ENCODE measurements around the gene DAB1.

The DAB1 gene

DNA sequence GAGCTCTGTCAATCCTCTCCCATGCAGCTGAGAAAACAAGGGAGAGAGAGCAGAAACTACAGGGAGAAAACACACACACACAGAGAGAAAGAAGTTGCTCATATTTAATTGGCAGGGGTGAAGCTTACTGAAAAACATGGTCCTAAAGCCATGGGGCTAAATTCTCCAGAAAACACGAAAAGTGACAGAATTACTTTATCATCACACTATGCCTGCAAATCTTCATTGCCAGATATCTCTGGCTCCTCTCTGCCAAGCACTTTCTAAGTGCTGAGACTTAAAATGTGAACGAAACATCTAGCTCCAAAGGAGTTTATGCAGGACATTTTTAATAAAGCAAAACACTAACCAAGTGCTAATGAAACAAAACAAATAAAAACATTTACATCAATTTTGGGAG lies 134.1 kb downstream of the DAB1 start:
- no peaks in the 10 kb centered on the region for H3K36me3 ChIP-seq (ENCODE audit: control insufficient read depth, low read depth, low read length)
- no peak overlapping the region for H3K27ac ChIP-seq (ENCODE audit: low read length)
- no peaks in the 10 kb centered on the region for H3K9me3 ChIP-seq (ENCODE audit: control insufficient read depth, low read depth, low read length)
- H3K9ac ChIP-seq (ENCODE audit: low read length): no peak overlapping the region
- no peaks in the 10 kb centered on the region for H3K4me1 ChIP-seq (ENCODE audit: control insufficient read depth, low read depth, low read length)
- H3K4me3 ChIP-seq (ENCODE audit: low read length): no peak overlapping the region
- H3K27me3 ChIP-seq (ENCODE audit: control insufficient read depth, insufficient read depth, low read length): no peaks in the 10 kb centered on the region

DNA sequence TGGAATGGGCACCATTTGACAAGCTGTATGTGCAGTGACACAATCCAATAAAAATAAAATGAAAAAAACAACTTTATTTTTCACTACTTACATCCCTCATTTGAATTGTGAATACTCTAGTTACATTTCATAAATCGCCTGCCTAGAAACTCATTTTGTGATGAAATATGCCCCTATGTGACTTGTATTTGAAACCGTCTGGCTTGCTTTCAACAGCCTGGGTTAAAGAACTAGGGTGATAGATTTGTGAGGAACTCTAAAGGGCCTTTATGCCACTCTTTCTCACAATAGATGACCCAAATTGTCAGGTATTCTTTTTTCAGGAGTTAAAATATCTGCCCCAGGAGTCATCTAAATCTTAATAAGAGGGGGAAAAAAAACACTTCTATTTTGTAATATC lies 137.9 kb downstream of the DAB1 start:
- Histone ChIP-seq H3K36me3 (ENCODE audit: control insufficient read depth, low read depth, low read length) (no peaks in the 10 kb centered on the region), H3K9me3 (ENCODE audit: control insufficient read depth, low read depth, low read length) (no peaks in the 10 kb centered on the region), H3K27ac (ENCODE audit: low read length) (no peak overlapping the region), H3K9ac (ENCODE audit: low read length) (no peak overlapping the region), H3K4me1 (ENCODE audit: control insufficient read depth, low read depth, low read length) (no peaks in the 10 kb centered on the region), H3K27me3 (ENCODE audit: control insufficient read depth, insufficient read depth, low read length) (no peaks in the 10 kb centered on the region), H3K4me3 (ENCODE audit: low read length) (no peak overlapping the region)

DNA sequence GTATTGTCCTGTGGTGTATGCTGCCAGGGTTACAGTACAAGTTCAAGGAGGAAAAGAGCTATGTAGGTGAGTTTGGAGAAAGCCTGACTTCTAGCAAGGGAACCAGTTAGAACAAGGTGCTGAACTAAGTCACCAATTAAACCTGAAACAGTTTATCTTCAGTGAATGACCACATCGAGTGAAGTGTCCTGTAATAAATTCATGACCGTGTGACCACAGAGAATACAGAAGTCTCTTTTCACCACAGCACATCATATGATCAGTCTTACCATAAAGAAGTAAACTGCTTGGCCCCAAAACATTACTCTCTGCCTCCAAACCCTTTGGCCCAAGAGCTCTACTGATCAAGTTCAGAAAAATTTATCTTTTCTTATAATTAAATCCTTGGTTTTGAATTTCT lies 141.4 kb downstream of the DAB1 start:
- Histone ChIP-seq H3K27me3 (ENCODE audit: control insufficient read depth, insufficient read depth, low read length) (no peaks in the 10 kb centered on the region), H3K36me3 (ENCODE audit: control insufficient read depth, low read depth, low read length) (no peaks in the 10 kb centered on the region), H3K9ac (ENCODE audit: low read length) (no peak overlapping the region), H3K4me3 (ENCODE audit: low read length) (no peak overlapping the region), H3K27ac (ENCODE audit: low read length) (no peak overlapping the region), H3K4me1 (ENCODE audit: control insufficient read depth, low read depth, low read length) (no peaks in the 10 kb centered on the region), H3K9me3 (ENCODE audit: control insufficient read depth, low read depth, low read length) (no peaks in the 10 kb centered on the region)

DNA sequence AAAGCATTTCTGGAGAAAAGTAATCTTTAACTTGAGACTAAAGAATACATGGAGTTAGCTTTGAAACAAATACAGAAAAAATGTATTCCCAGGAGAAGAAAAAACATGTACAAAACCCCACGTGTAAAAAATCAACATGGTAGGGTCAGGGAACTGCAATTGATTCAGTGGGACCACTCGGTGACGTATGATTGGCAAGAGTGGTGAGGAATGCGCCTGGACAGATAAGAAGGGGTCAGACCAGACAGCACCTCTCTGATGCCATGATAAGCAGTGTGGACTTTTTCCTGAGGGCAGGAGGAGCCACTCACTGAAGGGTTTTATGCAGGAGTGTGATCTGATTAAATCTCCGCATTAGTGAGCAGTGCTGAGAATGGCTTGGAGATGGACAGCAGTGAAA lies 142.5 kb downstream of the DAB1 start:
- H3K4me1 ChIP-seq (ENCODE audit: control insufficient read depth, low read depth, low read length): no peaks in the 10 kb centered on the region
- no peaks in the 10 kb centered on the region for H3K27me3 ChIP-seq (ENCODE audit: control insufficient read depth, insufficient read depth, low read length)
- H3K36me3 ChIP-seq (ENCODE audit: control insufficient read depth, low read depth, low read length): no peaks in the 10 kb centered on the region
- H3K4me3 ChIP-seq (ENCODE audit: low read length): no peak overlapping the region
- no peak overlapping the region for H3K9ac ChIP-seq (ENCODE audit: low read length)
- H3K27ac ChIP-seq (ENCODE audit: low read length): no peak overlapping the region
- H3K9me3 ChIP-seq (ENCODE audit: control insufficient read depth, low read depth, low read length): no peaks in the 10 kb centered on the region

DNA sequence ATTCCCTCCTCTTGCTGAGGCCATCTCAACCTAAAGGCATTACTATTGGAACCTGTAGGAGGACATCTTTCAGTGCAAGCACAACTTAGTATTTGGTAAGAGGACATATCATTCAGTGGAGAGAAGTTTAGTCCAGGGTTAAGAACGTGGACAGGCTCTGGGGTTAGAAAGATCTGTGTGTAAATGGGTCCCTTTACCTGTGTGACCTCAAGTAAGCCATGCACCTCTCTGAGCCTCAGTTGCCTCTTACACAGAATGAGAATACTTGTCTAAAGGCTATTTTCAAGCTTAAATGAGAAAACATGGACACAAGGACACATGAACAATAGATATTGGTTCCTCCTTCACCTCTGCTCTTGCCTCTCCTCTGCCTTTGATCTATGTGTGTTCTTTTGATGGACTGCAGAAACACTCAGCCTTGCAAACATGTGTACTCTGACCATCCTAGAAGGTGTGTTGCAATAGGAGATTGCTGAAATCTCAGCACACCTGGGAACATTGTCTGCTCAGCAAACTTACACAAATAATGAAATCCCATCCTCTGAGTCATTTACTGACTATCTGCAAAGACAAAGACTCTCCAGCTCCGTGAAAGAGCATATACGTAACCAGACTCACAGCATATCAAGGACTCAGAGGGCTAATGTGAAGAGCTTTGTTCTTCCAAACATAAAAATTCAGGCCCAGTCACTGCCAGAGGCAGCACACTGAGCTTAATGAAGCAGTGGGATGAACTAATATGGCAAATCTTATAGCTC lies 143.8 kb downstream of the DAB1 start:
- Histone ChIP-seq H3K4me1 (ENCODE audit: control insufficient read depth, low read depth, low read length) (no peaks in the 10 kb centered on the region), H3K4me3 (ENCODE audit: low read length) (no peak overlapping the region), H3K9me3 (ENCODE audit: control insufficient read depth, low read depth, low read length) (no peaks in the 10 kb centered on the region), H3K27me3 (ENCODE audit: control insufficient read depth, insufficient read depth, low read length) (no peaks in the 10 kb centered on the region), H3K36me3 (ENCODE audit: control insufficient read depth, low read depth, low read length) (no peaks in the 10 kb centered on the region), H3K27ac (ENCODE audit: low read length) (no peak overlapping the region), H3K9ac (ENCODE audit: low read length) (no peak overlapping the region)

DNA sequence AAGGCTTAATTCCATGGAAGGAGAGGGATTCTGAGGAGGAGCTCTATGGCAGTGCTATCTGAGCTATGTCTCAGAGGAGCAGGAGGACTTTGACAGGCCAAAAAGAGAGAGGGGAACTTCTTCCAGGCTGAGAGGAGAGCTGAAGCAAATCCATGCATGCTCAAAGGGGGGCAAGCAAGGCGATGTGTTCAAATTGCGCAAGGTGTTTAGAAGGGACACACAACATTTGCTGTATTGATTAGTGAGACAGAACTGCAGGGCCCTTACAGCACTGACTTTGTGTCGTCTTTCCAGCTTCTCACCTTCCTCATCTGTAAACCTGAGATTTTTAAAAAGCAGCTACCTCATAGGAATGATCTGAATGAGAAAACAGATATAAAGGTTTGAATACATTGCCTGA lies 145.3 kb downstream of the DAB1 start:
- Histone ChIP-seq H3K4me3 (ENCODE audit: low read length) (no peak overlapping the region), H3K27me3 (ENCODE audit: control insufficient read depth, insufficient read depth, low read length) (no peaks in the 10 kb centered on the region), H3K36me3 (ENCODE audit: control insufficient read depth, low read depth, low read length) (no peaks in the 10 kb centered on the region), H3K27ac (ENCODE audit: low read length) (no peak overlapping the region), H3K9ac (ENCODE audit: low read length) (no peak overlapping the region), H3K4me1 (ENCODE audit: control insufficient read depth, low read depth, low read length) (no peaks in the 10 kb centered on the region), H3K9me3 (ENCODE audit: control insufficient read depth, low read depth, low read length) (no peaks in the 10 kb centered on the region)

DNA sequence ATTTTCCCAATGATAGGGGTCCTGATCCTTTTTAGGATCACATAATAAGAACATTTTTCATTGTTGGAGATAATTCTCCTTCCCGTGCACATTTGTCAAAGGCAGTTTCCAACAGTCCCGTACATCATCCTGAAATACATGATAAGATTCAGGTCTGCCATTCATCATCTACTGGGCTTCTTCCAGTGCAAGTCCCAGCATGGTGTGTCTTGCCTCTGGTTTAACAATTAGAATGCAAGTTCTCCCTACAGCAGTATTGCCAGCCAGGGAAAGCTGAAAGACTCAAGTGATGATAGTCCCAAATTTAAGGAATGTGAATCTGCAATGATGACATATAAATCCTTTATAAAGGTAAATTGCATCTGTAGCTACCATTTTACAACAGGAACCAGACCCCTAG lies 146.2 kb downstream of the DAB1 start:
- H3K27ac ChIP-seq (ENCODE audit: low read length): no peak overlapping the region

DNA sequence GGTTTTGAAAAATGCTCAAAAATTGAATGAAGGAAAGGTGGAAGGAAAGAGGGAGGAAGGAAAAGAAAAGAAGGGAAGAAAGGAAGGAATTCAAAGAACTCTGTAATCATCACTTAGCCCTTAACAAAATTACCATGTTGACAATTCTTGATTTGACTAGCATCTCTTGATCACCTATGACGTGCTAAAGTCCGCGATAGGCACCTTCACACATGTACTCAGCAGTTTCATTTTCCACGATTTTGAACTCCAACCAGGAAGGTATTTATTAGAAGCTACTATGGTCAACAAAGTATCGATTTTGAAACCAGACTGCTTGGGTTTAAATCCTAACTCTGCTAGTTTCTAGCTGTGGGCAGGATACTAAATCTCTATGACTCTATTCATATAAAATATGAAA lies 146.9 kb downstream of the DAB1 start:
- no peaks in the 10 kb centered on the region for H3K9me3 ChIP-seq (ENCODE audit: control insufficient read depth, low read depth, low read length)

More for the DNA sequence above, 146.2 kb downstream of the DAB1 start:
- Histone ChIP-seq H3K9ac (ENCODE audit: low read length) (no peak overlapping the region), H3K4me3 (ENCODE audit: low read length) (no peak overlapping the region), H3K27me3 (ENCODE audit: control insufficient read depth, insufficient read depth, low read length) (no peaks in the 10 kb centered on the region), H3K9me3 (ENCODE audit: control insufficient read depth, low read depth, low read length) (no peaks in the 10 kb centered on the region), H3K36me3 (ENCODE audit: control insufficient read depth, low read depth, low read length) (no peaks in the 10 kb centered on the region), H3K4me1 (ENCODE audit: control insufficient read depth, low read depth, low read length) (no peaks in the 10 kb centered on the region)

DNA sequence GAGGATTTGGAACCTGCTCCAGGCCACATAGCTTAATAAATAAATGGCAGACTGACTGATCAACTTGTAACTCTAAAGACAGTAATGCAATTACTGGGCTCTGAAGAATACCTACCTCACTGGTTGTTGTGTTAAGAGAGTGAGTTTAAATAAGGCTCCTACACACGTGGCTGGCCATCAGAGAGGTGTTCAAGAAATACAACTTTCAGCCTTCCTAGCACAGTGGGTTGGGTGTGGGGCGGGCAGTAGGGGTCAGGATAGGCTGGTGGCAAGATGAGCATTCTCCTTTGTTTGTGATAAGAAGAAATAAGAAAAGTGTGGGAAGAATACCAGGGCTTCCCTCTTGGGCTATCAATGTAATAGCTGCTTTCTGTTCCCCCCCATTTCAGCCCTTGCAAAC lies 151.3 kb downstream of the DAB1 start:
- H3K9ac ChIP-seq (ENCODE audit: low read length): no peak overlapping the region
- no peak overlapping the region for H3K27ac ChIP-seq (ENCODE audit: low read length)
- H3K9me3 ChIP-seq (ENCODE audit: control insufficient read depth, low read depth, low read length): no peaks in the 10 kb centered on the region
- no peak overlapping the region for H3K4me3 ChIP-seq (ENCODE audit: low read length)
- H3K36me3 ChIP-seq (ENCODE audit: control insufficient read depth, low read depth, low read length): no peaks in the 10 kb centered on the region
- H3K4me1 ChIP-seq (ENCODE audit: control insufficient read depth, low read depth, low read length): peaks cover 9% of the 10 kb centered on the region
- no peaks in the 10 kb centered on the region for H3K27me3 ChIP-seq (ENCODE audit: control insufficient read depth, insufficient read depth, low read length)

More for the DNA sequence above, 146.9 kb downstream of the DAB1 start:
- no peak overlapping the region for H3K4me3 ChIP-seq (ENCODE audit: low read length)
- H3K4me1 ChIP-seq (ENCODE audit: control insufficient read depth, low read depth, low read length): no peaks in the 10 kb centered on the region
- H3K27ac ChIP-seq (ENCODE audit: low read length): no peak overlapping the region
- H3K9ac ChIP-seq (ENCODE audit: low read length): no peak overlapping the region
- H3K27me3 ChIP-seq (ENCODE audit: control insufficient read depth, insufficient read depth, low read length): no peaks in the 10 kb centered on the region
- H3K36me3 ChIP-seq (ENCODE audit: control insufficient read depth, low read depth, low read length): no peaks in the 10 kb centered on the region

DNA sequence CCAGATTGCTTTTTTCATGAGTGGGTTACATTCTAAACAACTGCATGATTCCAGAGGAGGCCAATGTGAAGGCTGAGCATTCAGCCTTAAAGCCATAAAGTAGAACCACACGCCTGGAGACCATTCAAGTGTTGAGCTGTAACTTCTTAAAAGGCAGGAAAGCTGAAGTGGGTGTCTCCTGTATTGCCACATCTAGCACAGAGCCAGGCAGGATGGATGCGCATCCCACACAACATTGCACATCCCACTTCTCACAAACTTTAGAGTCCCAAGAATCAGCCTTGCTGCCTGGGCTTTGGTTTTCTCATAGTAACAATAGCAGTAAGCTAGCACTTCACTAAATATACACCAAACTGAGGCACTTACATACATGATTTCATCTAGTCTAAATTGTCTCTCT lies 151.7 kb downstream of the DAB1 start:
- H3K36me3 ChIP-seq (ENCODE audit: control insufficient read depth, low read depth, low read length): no peaks in the 10 kb centered on the region
- H3K9me3 ChIP-seq (ENCODE audit: control insufficient read depth, low read depth, low read length): no peaks in the 10 kb centered on the region
- no peak overlapping the region for H3K9ac ChIP-seq (ENCODE audit: low read length)
- H3K4me1 ChIP-seq (ENCODE audit: control insufficient read depth, low read depth, low read length): peaks cover 9% of the 10 kb centered on the region
- no peaks in the 10 kb centered on the region for H3K27me3 ChIP-seq (ENCODE audit: control insufficient read depth, insufficient read depth, low read length)
- no peak overlapping the region for H3K27ac ChIP-seq (ENCODE audit: low read length)
- H3K4me3 ChIP-seq (ENCODE audit: low read length): no peak overlapping the region

DNA sequence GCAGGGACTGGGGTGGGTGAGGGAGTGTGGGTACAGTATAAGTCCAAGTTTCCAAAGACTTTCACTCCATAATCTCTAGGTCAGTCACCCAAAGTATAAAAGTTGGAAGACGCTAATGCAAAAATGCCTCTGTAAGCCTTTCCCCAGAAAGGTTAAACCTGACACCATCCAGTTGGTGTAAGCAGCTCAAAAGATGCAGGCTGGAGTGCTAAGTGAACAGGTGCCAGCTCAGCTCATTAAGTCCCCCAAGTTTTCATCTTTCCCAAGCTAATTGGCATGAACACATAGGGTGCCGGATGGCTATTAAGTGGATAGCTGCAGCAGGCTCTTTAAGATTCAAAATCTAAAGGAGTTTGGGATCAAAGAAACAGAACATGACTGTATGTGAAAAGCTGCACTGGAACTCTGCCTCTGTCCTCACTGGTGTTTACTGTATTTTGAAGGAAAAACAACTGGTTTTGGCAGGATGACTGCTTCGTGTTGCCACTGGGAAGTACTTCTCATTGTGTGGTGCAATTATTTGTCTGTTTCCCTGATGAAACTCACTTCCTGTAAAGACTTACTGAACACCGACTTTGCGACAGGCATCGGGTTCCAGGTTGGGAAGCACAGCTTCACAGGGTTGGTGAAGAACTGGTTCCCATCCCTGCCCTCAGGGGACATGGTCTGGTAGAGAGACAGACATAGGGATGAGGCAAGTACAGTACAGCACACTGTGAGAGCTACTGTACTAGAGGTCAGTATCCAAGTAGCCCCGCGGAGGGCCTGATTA lies 152.7 kb downstream of the DAB1 start:
- Histone ChIP-seq H3K4me1 (ENCODE audit: control insufficient read depth, low read depth, low read length) (peaks cover 9% of the 10 kb centered on the region), H3K27me3 (ENCODE audit: control insufficient read depth, insufficient read depth, low read length) (no peaks in the 10 kb centered on the region), H3K9me3 (ENCODE audit: control insufficient read depth, low read depth, low read length) (no peaks in the 10 kb centered on the region), H3K4me3 (ENCODE audit: low read length) (no peak overlapping the region), H3K9ac (ENCODE audit: low read length) (no peak overlapping the region), H3K36me3 (ENCODE audit: control insufficient read depth, low read depth, low read length) (no peaks in the 10 kb centered on the region), H3K27ac (ENCODE audit: low read length) (no peak overlapping the region)
